CD14-positive monocyte (primary cell): ENCODE measurements around the gene MYL3. TPM values are rescaled to one million over a fixed set of nuclear protein-coding genes. Genes with fewer than 3 reads are reported as not detected.

Source experiments
- DNase-seq, 3 donors: peaks; one replicate each; pipeline ENCODE4 v3.0.0-alpha.2; 2011 to 2022
- H2AFZ ChIP-seq: 2 replicates; pipeline ENCODE4 v1.6.0; 2012; ENCODE audit warnings: mild to moderate bottlenecking, low read depth, low read length, inconsistent platforms; ENCODE audit not compliant: insufficient read depth, poor library complexity, severe bottlenecking
- H3K27ac ChIP-seq, 2 donors: 1 replicate in 1 of 2; 2 replicates in 1 of 2; pipeline ENCODE4 v1.5.1; 2012 to 2013; ENCODE audit warnings: low read length in 2 of 2, control low read depth in 1 of 2, inconsistent platforms in 1 of 2, low read depth in 1 of 2, mild to moderate bottlenecking in 1 of 2
- H3K27me3 ChIP-seq, 2 donors: one replicate each; pipeline versions ENCODE4 v1.6.0 to v1.6.1; 2011 to 2013; ENCODE audit warnings: low read length in 2 of 2; ENCODE audit not compliant: control insufficient read depth in 2 of 2, insufficient read depth in 2 of 2
- H3K36me3 ChIP-seq, 2 donors: replicated peaks in 1 of 2; 1 replicate in 1 of 2; 2 replicates in 1 of 2; pipeline versions ENCODE4 v1.5.1 to v1.6.1; 2012 to 2013; ENCODE audit warnings: low read length in 2 of 2, control low read depth in 1 of 2, inconsistent platforms in 1 of 2, mild to moderate bottlenecking in 1 of 2; ENCODE audit not compliant: insufficient read depth in 2 of 2, control insufficient read depth in 1 of 2
- H3K4me1 ChIP-seq, 2 donors: 1 replicate in 1 of 2; 2 replicates in 1 of 2; pipeline versions ENCODE4 v1.5.1 to v1.6.1; 2012 to 2013; ENCODE audit warnings: low read length in 2 of 2, control low read depth in 1 of 2, inconsistent platforms in 1 of 2, mild to moderate bottlenecking in 1 of 2, moderate library complexity in 1 of 2; ENCODE audit not compliant: insufficient read depth in 2 of 2, control insufficient read depth in 1 of 2
- H3K4me2 ChIP-seq: replicated peaks from 2 replicates; pipeline ENCODE3; 2012; ENCODE audit warnings: low read length, moderate library complexity, mild to moderate bottlenecking; ENCODE audit not compliant: poor library complexity, severe bottlenecking; ENCODE audit errors: extremely low read depth
- H3K4me3 ChIP-seq, 3 experiments: fragments of 200-600 bp in 1 of 3; sonication (generic) in 1 of 3; replicated peaks in 1 of 3; 1 replicate in 2 of 3; 2 replicates in 1 of 3; pipeline ENCODE4 v1.5.1; 2011 to 2013; ENCODE audit warnings: low read length in 3 of 3, mild to moderate bottlenecking in 3 of 3, control low read depth in 2 of 3, low read depth in 2 of 3, inconsistent platforms in 1 of 3, moderate library complexity in 1 of 3
- H3K79me2 ChIP-seq: 2 replicates; pipeline ENCODE4 v1.6.0; 2012; ENCODE audit warnings: mild to moderate bottlenecking, control low read depth, inconsistent platforms, low read length, moderate library complexity; ENCODE audit not compliant: insufficient read depth
- H3K9ac ChIP-seq: 2 replicates; pipeline ENCODE4 v1.6.0; 2017; ENCODE audit warnings: low read length, mild to moderate bottlenecking; ENCODE audit not compliant: insufficient read depth, poor library complexity, severe bottlenecking
- H3K9me3 ChIP-seq, 2 donors: replicated peaks in 1 of 2; 1 replicate in 1 of 2; 2 replicates in 1 of 2; pipeline versions ENCODE4 v1.5.1 to v1.6.1; 2012 to 2013; ENCODE audit warnings: low read length in 2 of 2, control low read depth in 1 of 2; ENCODE audit not compliant: control insufficient read depth in 1 of 2, insufficient read depth in 1 of 2
- H4K20me1 ChIP-seq: 2 replicates; pipeline ENCODE4 v1.6.0; 2012; ENCODE audit warnings: mild to moderate bottlenecking, low read length, control low read depth, moderate library complexity; ENCODE audit not compliant: insufficient read depth
- H3K27ac Mint-ChIP-seq, 7 donors: one replicate each; pipeline ENCODE4 v1.8.0; 2020; ENCODE audit warnings: mild to moderate bottlenecking in 7 of 7, mixed read lengths in 7 of 7, moderate library complexity in 6 of 7, inconsistent platforms in 2 of 7
- H3K27me3 Mint-ChIP-seq, 3 donors: one replicate each; pipeline ENCODE4 v1.8.0; 2021 to 2022; ENCODE audit warnings: low read depth in 3 of 3, mild to moderate bottlenecking in 3 of 3, mixed read lengths in 3 of 3, moderate library complexity in 3 of 3, inconsistent platforms in 1 of 3
- H3K36me3 Mint-ChIP-seq, 2 donors: one replicate each; pipeline ENCODE4 v1.8.0; 2020; ENCODE audit warnings: mixed read lengths in 2 of 2, inconsistent platforms in 1 of 2, mild to moderate bottlenecking in 1 of 2
- H3K4me1 Mint-ChIP-seq: one replicate; pipeline ENCODE4 v1.8.0; 2020; ENCODE audit warnings: mild to moderate bottlenecking, mixed read lengths
- H3K4me3 Mint-ChIP-seq, 2 donors: one replicate each; pipeline ENCODE4 v1.8.0; 2020; ENCODE audit warnings: mild to moderate bottlenecking in 2 of 2, mixed read lengths in 2 of 2, moderate library complexity in 1 of 2
- H3K9me3 Mint-ChIP-seq, 7 donors: one replicate each; pipeline ENCODE4 v1.8.0; 2020 to 2022; ENCODE audit warnings: mixed read lengths in 7 of 7, mild to moderate bottlenecking in 6 of 7, moderate library complexity in 6 of 7, inconsistent platforms in 2 of 7
- WGBS: methylation state at CpG from one replicate; pipeline ENCODE4 v1.1.5; 2013; ENCODE audit warnings: missing lambda C conversion rate; ENCODE audit not compliant: insufficient coverage; 5-methylcytosine and 5-hydroxymethylcytosine counted together
- intact Hi-C, 2 donors: fragments of 100-400 bp; cut with micrococcal nuclease; formaldehyde crosslinking; loops; one replicate each; pipeline versions ENCODE4 v1.15.0 to v1.15.1; 2023
- polyA plus RNA-seq, 3 donors: library from polyadenylated mRNA; depleted of rRNA in 1 of 3; unstranded in 2 of 3; stranded (reverse) in 1 of 3; fragments of 300-500 nt in 2 of 3; fragments of >200 nt in 1 of 3; fragmentation: Illumina TruSeq in 2 of 3; gene quantifications; 1 replicate in 2 of 3; 2 replicates in 1 of 3; pipeline ENCODE4 v1.2.3, GENCODE V29; 2012 to 2021
- TF ChIP-seq, protein P1 (sequence below): fragments of 200-600 bp; IDR thresholded peaks from one replicate; pipeline ENCODE4 v1.8.0; 2022; ENCODE audit warnings: antibody characterized with exemption, mild to moderate bottlenecking

The MYL3 gene
- polyA plus RNA-seq, 3 donors = not detected

GRCh38 chr3:46844397-46844796, 18.8 kb downstream of the MYL3 start:
- WGBS = 100% methylated on average over 3 of the region's 3 CpGs
- TF ChIP-seq, protein P1, sequence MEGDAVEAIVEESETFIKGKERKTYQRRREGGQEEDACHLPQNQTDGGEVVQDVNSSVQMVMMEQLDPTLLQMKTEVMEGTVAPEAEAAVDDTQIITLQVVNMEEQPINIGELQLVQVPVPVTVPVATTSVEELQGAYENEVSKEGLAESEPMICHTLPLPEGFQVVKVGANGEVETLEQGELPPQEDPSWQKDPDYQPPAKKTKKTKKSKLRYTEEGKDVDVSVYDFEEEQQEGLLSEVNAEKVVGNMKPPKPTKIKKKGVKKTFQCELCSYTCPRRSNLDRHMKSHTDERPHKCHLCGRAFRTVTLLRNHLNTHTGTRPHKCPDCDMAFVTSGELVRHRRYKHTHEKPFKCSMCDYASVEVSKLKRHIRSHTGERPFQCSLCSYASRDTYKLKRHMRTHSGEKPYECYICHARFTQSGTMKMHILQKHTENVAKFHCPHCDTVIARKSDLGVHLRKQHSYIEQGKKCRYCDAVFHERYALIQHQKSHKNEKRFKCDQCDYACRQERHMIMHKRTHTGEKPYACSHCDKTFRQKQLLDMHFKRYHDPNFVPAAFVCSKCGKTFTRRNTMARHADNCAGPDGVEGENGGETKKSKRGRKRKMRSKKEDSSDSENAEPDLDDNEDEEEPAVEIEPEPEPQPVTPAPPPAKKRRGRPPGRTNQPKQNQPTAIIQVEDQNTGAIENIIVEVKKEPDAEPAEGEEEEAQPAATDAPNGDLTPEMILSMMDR = no peak
- Mint-ChIP-seq H3K27me3 (peaks cover 9 to 30% (median 20%) of the 10 kb centered on the region in 3 donors), H3K36me3 (no peaks in the 10 kb centered on the region), H3K27ac (peak overlapping the region in 2 of 7 donors; percentile 10 to 64), H3K4me1 (peaks cover 13% of the 10 kb centered on the region), H3K9me3 (peaks cover 16 to 28% (median 24%) of the 10 kb centered on the region in 7 donors), H3K4me3 (no peak overlapping the region)
- peaks cover 17 to 21% of the 10 kb centered on the region in 2 donors for H3K4me1 ChIP-seq
- H4K20me1 ChIP-seq = no peaks in the 10 kb centered on the region
- H3K27me3 ChIP-seq = peaks cover 0 to 19% of the 10 kb centered on the region in 2 donors
- H3K36me3 ChIP-seq = no peaks in the 10 kb centered on the region
- H3K27ac ChIP-seq = no peak overlapping the region
- intact Hi-C loops = no loop called here
- no peak overlapping the region for H3K4me2 ChIP-seq
- H2AFZ ChIP-seq = no peak overlapping the region
- no peak overlapping the region for H3K4me3 ChIP-seq
- peaks cover 13 to 16% of the 10 kb centered on the region in 2 donors for H3K9me3 ChIP-seq
- DNase-seq = no peak
- H3K9ac ChIP-seq = no peak overlapping the region
- no peaks in the 10 kb centered on the region for H3K79me2 ChIP-seq

- Histone ChIP-seq H3K4me3 (no peak overlapping the region), H3K27ac (no peak overlapping the region), H3K27me3 (peaks cover 0 to 19% of the 10 kb centered on the region in 2 donors), H3K9ac (no peak overlapping the region), H3K4me2 (no peak overlapping the region), H3K36me3 (no peaks in the 10 kb centered on the region), H3K79me2 (no peaks in the 10 kb centered on the region), H2AFZ (no peak overlapping the region), H4K20me1 (no peaks in the 10 kb centered on the region), H3K9me3 (peaks cover 16 to 17% of the 10 kb centered on the region in 2 donors), H3K4me1 (peaks cover 17 to 21% of the 10 kb centered on the region in 2 donors)
- peaks cover 13% of the 10 kb centered on the region for H3K4me1 Mint-ChIP-seq
- WGBS = 100% methylated on average over 1 of the region's 3 CpGs
- intact Hi-C loops = no loop called here
- no peak overlapping the region for H3K4me3 Mint-ChIP-seq
- DNase-seq = no peak
- TF ChIP-seq, protein P1 = no peak
- peaks cover 18 to 35% (median 29%) of the 10 kb centered on the region in 7 donors for H3K9me3 Mint-ChIP-seq
- H3K27ac Mint-ChIP-seq = no peak overlapping the region
- H3K27me3 Mint-ChIP-seq = peaks cover 9 to 30% (median 17%) of the 10 kb centered on the region in 3 donors
- H3K36me3 Mint-ChIP-seq = no peaks in the 10 kb centered on the region
Measured at GRCh38 chr3:46843508-46843907, 19.7 kb downstream of the MYL3 start.
